ENCODE data around the gene HAUS5. TPM values are rescaled to one million over a fixed set of nuclear protein-coding genes. Genes with fewer than 3 reads are reported as not detected.
"Not testable (repeated sequence)": the region's sequence is repeated elsewhere in the genome, so short reads cannot be mapped to it uniquely, and the experiment has no call there.

Gene HAUS5
- total RNA-seq, 2 donors from 2014 or later, result 5.0 to 7.7 TPM

- ATAC-seq; DNase-seq; intact Hi-C loops (cut with DNase I, micrococcal nuclease): not testable (repeated sequence)
Observed at GRCh38 chr19:35604436-35604835, 8.1 kb upstream of the HAUS5 start.

GRCh38 chr19:35607170-35607569, 5.4 kb upstream of the HAUS5 start:
- ATAC-seq; intact Hi-C loops (cut with DNase I, micrococcal nuclease); DNase-seq: not testable (repeated sequence)

- intact Hi-C loops (cut with DNase I, micrococcal nuclease), result no loop called here
- no peak for ATAC-seq
- no peak for DNase-seq
Observed at GRCh38 chr19:35607661-35608060, 4.9 kb upstream of the HAUS5 start.

GRCh38 chr19:35608251-35608650, 4.3 kb upstream of the HAUS5 start:
- no peak for DNase-seq
- no peak for ATAC-seq
- intact Hi-C loops (cut with DNase I, micrococcal nuclease), result no loop called here

- no peak for ATAC-seq
- DNase-seq, result no peak
- intact Hi-C loops (cut with DNase I, micrococcal nuclease), result no loop called here
Observed at GRCh38 chr19:35609851-35610353, 2.6 kb upstream of the HAUS5 start.

GRCh38 chr19:35612224-35612558, 344 bp upstream of the HAUS5 start:
- intact Hi-C loops (cut with DNase I, micrococcal nuclease), result no loop called here
- DNase-seq (no peak), ATAC-seq (no peak)

GRCh38 chr19:35613574-35613973, 1.0 kb downstream of the HAUS5 start:
- intact Hi-C loops (cut with DNase I, micrococcal nuclease), result no loop called here
- no peak for ATAC-seq
- DNase-seq, result no peak

- no peak for ATAC-seq
- intact Hi-C loops (cut with DNase I, micrococcal nuclease), result no loop called here
Observed at GRCh38 chr19:35615036-35615435, 2.5 kb downstream of the HAUS5 start.

GRCh38 chr19:35618857-35619256, 6.3 kb downstream of the HAUS5 start:
- no peak for ATAC-seq
- intact Hi-C loops (cut with DNase I, micrococcal nuclease), result no loop called here
- no peak for DNase-seq

More at GRCh38 chr19:35615036-35615435, 2.5 kb downstream of the HAUS5 start:
- DNase-seq, result no peak

GRCh38 chr19:35619290-35619923, 6.9 kb downstream of the HAUS5 start:
- no peak for ATAC-seq
- DNase-seq, result no peak
- intact Hi-C loops (cut with DNase I, micrococcal nuclease), result no loop called here

GRCh38 chr19:35620001-35620400, 7.5 kb downstream of the HAUS5 start:
- DNase-seq (no peak), ATAC-seq (no peak)
- intact Hi-C loops (cut with DNase I, micrococcal nuclease), result no loop called here

GRCh38 chr19:35621708-35622107, 9.2 kb downstream of the HAUS5 start:
- DNase-seq (no peak), ATAC-seq (no peak)
- intact Hi-C loops (cut with DNase I, micrococcal nuclease), result no loop called here

- ATAC-seq, result no peak
Observed at GRCh38 chr19:35622750-35623149, 10.2 kb downstream of the HAUS5 start.

GRCh38 chr19:35623327-35624010, 10.9 kb downstream of the HAUS5 start:
- intact Hi-C loops (cut with DNase I, micrococcal nuclease), result no loop called here
- DNase-seq, result no peak
- no peak for ATAC-seq

More at GRCh38 chr19:35622750-35623149, 10.2 kb downstream of the HAUS5 start:
- intact Hi-C loops (cut with DNase I, micrococcal nuclease), result no loop called here
- DNase-seq, result no peak

- intact Hi-C loops (cut with DNase I, micrococcal nuclease), result no loop called here
- DNase-seq (no peak), ATAC-seq (no peak)
Observed at GRCh38 chr19:35628264-35628564, 15.7 kb downstream of the HAUS5 start.

- ATAC-seq, result peak; percentile 99
- DNase-seq, result peak; percentile 96 to 98
- intact Hi-C loops (cut with DNase I, micrococcal nuclease), result no loop called here
Observed at GRCh38 chr19:35628565-35629331, 16.2 kb downstream of the HAUS5 start, which contains the start of gene RBM42. TSS of gene RBM42 (plus strand) at chr19:35629036. CDS start at chr19:35629154, 118 bp downstream.

GRCh38 chr19:35629332-35629633, 16.7 kb downstream of the HAUS5 start:
- DNase-seq (no peak), ATAC-seq (no peak)
- intact Hi-C loops (cut with DNase I, micrococcal nuclease), result no loop called here

GRCh38 chr19:35633727-35634440, 21.3 kb downstream of the HAUS5 start:
- DNase-seq (no peak), ATAC-seq (no peak)
- intact Hi-C loops (cut with DNase I, micrococcal nuclease), result no loop called here

GRCh38 chr19:35636651-35637050, 24.1 kb downstream of the HAUS5 start:
- no peak for DNase-seq
- ATAC-seq, result no peak
- intact Hi-C loops (cut with DNase I, micrococcal nuclease), result no loop called here
